Fibroblast of skin of abdomen (primary cell): ENCODE results near the gene HS1BP3.
A peak's percentile ranks its signal among the peaks of the same experiment; 100 is the strongest.

Experiments used
- DNase-seq: peaks from one replicate; pipeline ENCODE4 v3.0.0-alpha.2; 2013

The HS1BP3 gene

GRCh38 chr2:20674974-20675679, 24.2 kb upstream of the HS1BP3 start:
- peak; percentile 72 for DNase-seq

GRCh38 chr2:20674309-20674965, 23.5 kb upstream of the HS1BP3 start:
- DNase-seq = no peak

GRCh38 chr2:20673686-20674308, 22.9 kb upstream of the HS1BP3 start:
- no peak for DNase-seq

- no peak for DNase-seq
These were observed 21.5 kb upstream of the HS1BP3 start for GRCh38 chr2:20672201-20672951.

GRCh38 chr2:20671736-20672080, 20.8 kb upstream of the HS1BP3 start:
- no peak for DNase-seq

- no peak for DNase-seq
These were observed 20.3 kb upstream of the HS1BP3 start for GRCh38 chr2:20671036-20671735.

- no peak for DNase-seq
These were observed 19.6 kb upstream of the HS1BP3 start for GRCh38 chr2:20670315-20671035.

GRCh38 chr2:20669562-20670314, 18.8 kb upstream of the HS1BP3 start:
- no peak for DNase-seq

- DNase-seq = no peak
These were observed 18.1 kb upstream of the HS1BP3 start for GRCh38 chr2:20668871-20669475.

- no peak for DNase-seq
These were observed 17.6 kb upstream of the HS1BP3 start for GRCh38 chr2:20668451-20668850.

GRCh38 chr2:20667531-20668401, 16.9 kb upstream of the HS1BP3 start:
- DNase-seq = no peak

GRCh38 chr2:20667151-20667530, 16.2 kb upstream of the HS1BP3 start:
- no peak for DNase-seq

- no peak for DNase-seq
These were observed 15.6 kb upstream of the HS1BP3 start, which contains the start of gene GDF7 for GRCh38 chr2:20666304-20667150. Gene GDF7 (plus strand): TSS chr2:20667144. CDS start chr2:20667240, 96 bp downstream.

GRCh38 chr2:20666005-20666303, 15.1 kb upstream of the HS1BP3 start:
- no peak for DNase-seq

- DNase-seq = no peak
These were observed 14.5 kb upstream of the HS1BP3 start for GRCh38 chr2:20665243-20666004.

- DNase-seq = no peak
These were observed 13.7 kb upstream of the HS1BP3 start for GRCh38 chr2:20664431-20665242.

- DNase-seq = no peak
These were observed 13.1 kb upstream of the HS1BP3 start for GRCh38 chr2:20664071-20664390.
